Ectodermal cell (in vitro differentiated cells): ENCODE data around the gene NIPBL.

Experiments
- H3K27ac ChIP-seq: 2 replicates; pipeline ENCODE4 v1.7.0; 2013; ENCODE audit warnings: mild to moderate bottlenecking, low read depth, low read length; ENCODE audit not compliant: insufficient read depth, poor library complexity, severe bottlenecking
- H3K27me3 ChIP-seq: 2 replicates; pipeline ENCODE4 v1.7.0; 2013; ENCODE audit warnings: mild to moderate bottlenecking, low read length; ENCODE audit not compliant: insufficient read depth, control insufficient read depth, poor library complexity, severe bottlenecking
- H3K36me3 ChIP-seq: one replicate; pipeline ENCODE4 v1.7.0; 2013; ENCODE audit warnings: low read length; ENCODE audit not compliant: control insufficient read depth, insufficient read depth
- H3K4me1 ChIP-seq: one replicate; pipeline ENCODE4 v1.7.0; 2013; ENCODE audit warnings: low read length; ENCODE audit not compliant: control insufficient read depth, insufficient read depth
- H3K4me3 ChIP-seq: 2 replicates; pipeline ENCODE4 v1.7.0; 2013; ENCODE audit warnings: low read depth, low read length, control low read depth; ENCODE audit not compliant: insufficient read depth
- H3K9me3 ChIP-seq: 2 replicates; pipeline ENCODE4 v1.7.0; 2013; ENCODE audit warnings: mild to moderate bottlenecking, low read length, moderate library complexity; ENCODE audit not compliant: control insufficient read depth
- WGBS, 2 experiments: methylation state at CpG; one replicate each; pipeline ENCODE4 v1.1.7; 2013; ENCODE audit warnings: missing lambda C conversion rate in 2 of 2; 5-methylcytosine and 5-hydroxymethylcytosine counted together

Gene NIPBL

GRCh38 chr5:37014321-37014720 is 137.8 kb downstream of the NIPBL start:
- Histone ChIP-seq H3K9me3 (no peaks in the 10 kb centered on the region), H3K4me1 (no peaks in the 10 kb centered on the region), H3K4me3 (no peak overlapping the region), H3K27ac (no peak overlapping the region), H3K36me3 (peaks cover 13% of the 10 kb centered on the region), H3K27me3 (no peaks in the 10 kb centered on the region)

GRCh38 chr5:37015795-37016666 is 139.5 kb downstream of the NIPBL start:
- WGBS, 2 experiments: 100% methylated on average over 1 of the region's 2 CpGs; no CpG with 5 or more reads in 1 of the 2 experiments
- H3K27me3 ChIP-seq: no peaks in the 10 kb centered on the region
- H3K4me1 ChIP-seq: no peaks in the 10 kb centered on the region
- no peaks in the 10 kb centered on the region for H3K9me3 ChIP-seq
- no peak overlapping the region for H3K4me3 ChIP-seq
- H3K27ac ChIP-seq: no peak overlapping the region
- peaks cover 16% of the 10 kb centered on the region for H3K36me3 ChIP-seq

GRCh38 chr5:37028910-37029309 is 152.3 kb downstream of the NIPBL start:
- Histone ChIP-seq H3K36me3 (peaks cover 3% of the 10 kb centered on the region), H3K4me1 (no peaks in the 10 kb centered on the region), H3K27me3 (no peaks in the 10 kb centered on the region), H3K27ac (no peak overlapping the region), H3K4me3 (no peak overlapping the region), H3K9me3 (no peaks in the 10 kb centered on the region)
- 94 to 100% methylated on average over 1 of the region's 1 CpG for WGBS, 2 experiments

DNA sequence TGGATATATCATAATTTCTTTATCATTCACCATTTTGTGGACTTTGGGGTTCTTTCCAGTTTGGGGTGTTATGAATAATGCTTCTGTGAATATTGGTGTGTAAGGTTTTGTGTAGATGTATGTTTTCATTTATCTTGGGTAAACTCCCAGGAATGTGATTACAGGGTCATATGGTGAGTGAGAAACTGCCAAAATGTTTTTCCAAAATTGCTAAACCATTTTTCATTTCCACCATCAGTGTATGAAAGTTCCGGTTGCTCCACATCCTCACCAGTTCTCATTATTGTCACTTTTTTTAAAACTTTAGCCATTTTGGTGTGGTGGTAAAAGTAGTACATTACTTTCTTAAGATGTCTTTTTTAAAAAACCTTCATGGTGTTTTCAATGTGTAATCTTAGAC is 152.9 kb downstream of the NIPBL start:
- no peaks in the 10 kb centered on the region for H3K27me3 ChIP-seq
- no peaks in the 10 kb centered on the region for H3K9me3 ChIP-seq
- WGBS, 2 experiments: 100% methylated on average over 1 of the region's 1 CpG
- no peaks in the 10 kb centered on the region for H3K4me1 ChIP-seq
- H3K4me3 ChIP-seq: no peak overlapping the region
- no peak overlapping the region for H3K27ac ChIP-seq
- peaks cover 3% of the 10 kb centered on the region for H3K36me3 ChIP-seq

- H3K4me1 ChIP-seq: no peaks in the 10 kb centered on the region
- no peaks in the 10 kb centered on the region for H3K9me3 ChIP-seq
- no peaks in the 10 kb centered on the region for H3K36me3 ChIP-seq
- no peaks in the 10 kb centered on the region for H3K27me3 ChIP-seq
- H3K27ac ChIP-seq: peak overlapping the region; percentile 26
- 84 to 90% methylated on average over 6 of the region's 6 CpGs for WGBS, 2 experiments
- no peak overlapping the region for H3K4me3 ChIP-seq
Measured at GRCh38 chr5:37034955-37035354, 158.4 kb downstream of the NIPBL start.

DNA sequence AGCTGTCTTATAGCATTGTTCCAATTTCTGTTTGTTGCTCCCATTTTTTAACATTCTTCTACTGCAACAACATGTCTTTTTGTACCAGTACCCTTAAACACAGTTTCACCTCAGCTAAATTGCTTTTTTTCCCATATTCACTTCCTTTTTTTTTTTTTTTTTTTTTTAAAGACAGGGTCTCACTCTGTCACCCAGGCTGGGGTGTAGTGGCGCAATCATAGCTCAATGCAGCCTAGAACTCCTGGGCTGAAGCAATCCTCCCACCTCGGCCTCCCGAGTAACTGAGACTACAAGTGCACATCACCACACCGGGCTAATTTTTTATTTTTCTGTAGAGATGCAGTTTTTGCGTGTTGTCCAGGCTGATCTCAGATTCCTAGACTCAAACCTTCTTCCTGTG is 161.3 kb downstream of the NIPBL start:
- Histone ChIP-seq H3K4me1 (no peaks in the 10 kb centered on the region), H3K9me3 (no peaks in the 10 kb centered on the region), H3K36me3 (no peaks in the 10 kb centered on the region), H3K27me3 (no peaks in the 10 kb centered on the region), H3K27ac (no peak overlapping the region), H3K4me3 (no peak overlapping the region)
- WGBS, 2 experiments: 90 to 97% methylated on average over 5 of the region's 5 CpGs

DNA sequence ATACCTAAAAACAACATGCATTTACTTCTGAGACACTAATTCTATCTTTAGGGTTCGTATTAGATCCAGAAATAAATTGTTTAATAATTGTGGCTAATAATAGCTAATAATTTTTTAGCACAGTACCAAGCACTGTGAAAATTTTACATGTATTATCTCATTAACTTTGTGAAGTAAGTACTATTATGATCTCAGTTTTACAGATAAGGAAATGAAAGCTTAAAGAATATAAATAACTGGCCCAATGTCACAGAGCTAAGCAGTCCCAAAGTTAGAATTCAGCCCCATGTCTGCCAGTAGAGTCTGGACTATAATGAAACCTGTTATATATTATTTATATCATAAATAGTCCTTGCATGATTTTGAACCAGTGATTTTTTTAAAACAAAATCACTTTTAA is 163.3 kb downstream of the NIPBL start:
- H3K27ac ChIP-seq: no peak overlapping the region
- no peaks in the 10 kb centered on the region for H3K27me3 ChIP-seq
- H3K4me3 ChIP-seq: no peak overlapping the region
- no peaks in the 10 kb centered on the region for H3K4me1 ChIP-seq
- no CpG with 5 or more reads among the region's 1 CpG for WGBS, 2 experiments
- H3K36me3 ChIP-seq: no peaks in the 10 kb centered on the region
- H3K9me3 ChIP-seq: no peaks in the 10 kb centered on the region

GRCh38 chr5:37043693-37044092 is 167.1 kb downstream of the NIPBL start:
- H3K27me3 ChIP-seq: no peaks in the 10 kb centered on the region
- H3K36me3 ChIP-seq: peaks cover 13% of the 10 kb centered on the region
- H3K4me3 ChIP-seq: no peak overlapping the region
- WGBS, 2 experiments: 91 to 100% methylated on average over 2 of the region's 2 CpGs
- H3K4me1 ChIP-seq: no peaks in the 10 kb centered on the region
- H3K9me3 ChIP-seq: no peaks in the 10 kb centered on the region
- H3K27ac ChIP-seq: no peak overlapping the region

DNA sequence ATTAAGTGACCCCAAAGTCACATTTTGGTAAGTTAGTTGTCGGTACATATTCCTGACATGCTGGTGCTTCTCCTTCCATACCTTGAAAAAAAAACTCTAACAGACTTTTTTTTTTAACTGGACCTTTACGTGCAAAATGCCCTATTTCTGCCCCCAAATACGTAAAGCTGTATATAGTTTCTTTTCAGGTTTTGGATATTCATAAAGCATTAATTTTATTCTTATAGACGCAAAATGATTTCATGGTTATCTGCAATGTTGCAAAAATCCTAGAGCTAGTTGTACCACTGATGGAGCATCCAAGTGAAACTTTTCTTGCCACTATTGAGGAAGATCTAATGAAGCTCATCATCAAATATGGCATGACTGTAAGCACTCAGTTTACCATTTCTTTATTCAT is 167.6 kb downstream of the NIPBL start:
- WGBS, 2 experiments: 86 to 91% methylated on average over 2 to 4 of the region's 4 CpGs
- H3K9me3 ChIP-seq: no peaks in the 10 kb centered on the region
- H3K27ac ChIP-seq: no peak overlapping the region
- peaks cover 17% of the 10 kb centered on the region for H3K36me3 ChIP-seq
- no peak overlapping the region for H3K4me3 ChIP-seq
- no peaks in the 10 kb centered on the region for H3K4me1 ChIP-seq
- no peaks in the 10 kb centered on the region for H3K27me3 ChIP-seq

GRCh38 chr5:37045703-37046102 is 169.1 kb downstream of the NIPBL start:
- H3K27ac ChIP-seq: no peak overlapping the region
- no peak overlapping the region for H3K4me3 ChIP-seq
- 95% methylated on average over 1 to 2 of the region's 2 CpGs for WGBS, 2 experiments
- H3K36me3 ChIP-seq: peaks cover 25% of the 10 kb centered on the region
- H3K9me3 ChIP-seq: no peaks in the 10 kb centered on the region
- H3K4me1 ChIP-seq: no peaks in the 10 kb centered on the region
- no peaks in the 10 kb centered on the region for H3K27me3 ChIP-seq
